H1 (cell line): ENCODE measurements around the gene ZDHHC3. TPM values are rescaled to one million over a fixed set of nuclear protein-coding genes. Genes with fewer than 3 reads are reported as not detected.

Source experiments
- CTCF ChIA-PET: fragments of 300-600 bp; sonication (Branson Sonifier 250); formaldehyde crosslinking; loops from one replicate; lab custom pipeline; 2021; ENCODE audit not compliant: partially characterized antibody; lab: Charles Lee
- POLR2A ChIA-PET: fragments of 300-600 bp; sonication (Branson Sonifier 250); formaldehyde crosslinking; loops from one replicate; lab custom pipeline; 2021; ENCODE audit warnings: inconsistent platforms; ENCODE audit not compliant: partially characterized antibody; lab: Charles Lee
- DNase-seq, 2 experiments: peaks; one replicate each; pipeline versions ENCODE4 v3.0.0 to v3.0.0-alpha.2; 2010 to 2022; ENCODE audit warnings: low spot score in 2 of 2, low read depth in 1 of 2, mixed read lengths in 1 of 2
- FAIRE-seq: peaks from 2 replicates; lab custom pipeline; 2011; peaks lifted over from hg19 to GRCh38; lab: Jason Lieb, UNC
- H2AFZ ChIP-seq: 2 replicates; pipeline ENCODE4 v1.8.1; 2012; ENCODE audit warnings: low read length, inconsistent platforms
- H2AK5ac ChIP-seq: 2 replicates; pipeline ENCODE4 v1.6.1; 2013; ENCODE audit warnings: low read depth, low read length
- H2BK120ac ChIP-seq: replicated peaks from 2 replicates; pipeline ENCODE3; 2013; ENCODE audit warnings: low read depth, low read length, inconsistent platforms
- H2BK12ac ChIP-seq: 2 replicates; pipeline ENCODE4 v1.6.1; 2013; ENCODE audit warnings: low read depth, low read length
- H2BK15ac ChIP-seq: 2 replicates; pipeline ENCODE4 v1.6.1; 2013; ENCODE audit warnings: low read length
- H2BK20ac ChIP-seq: 2 replicates; pipeline ENCODE4 v1.6.1; 2013; ENCODE audit warnings: low read length
- H2BK5ac ChIP-seq: 2 replicates; pipeline ENCODE4 v1.6.1; 2013; ENCODE audit warnings: low read depth, low read length
- H3K14ac ChIP-seq: 2 replicates; pipeline ENCODE4 v1.6.1; 2013; ENCODE audit warnings: inconsistent platforms; ENCODE audit not compliant: insufficient read length
- H3K18ac ChIP-seq: 2 replicates; pipeline ENCODE4 v1.6.1; 2013; ENCODE audit warnings: low read length; ENCODE audit errors: extremely low read depth
- H3K23ac ChIP-seq: 2 replicates; pipeline ENCODE4 v1.6.1; 2013; ENCODE audit warnings: inconsistent platforms; ENCODE audit not compliant: insufficient read length
- H3K23me2 ChIP-seq: 2 replicates; pipeline ENCODE4 v1.6.1; 2013; ENCODE audit warnings: low read depth, low read length
- H3K27ac ChIP-seq: 2 replicates; pipeline ENCODE4 v1.6.1; 2011; ENCODE audit warnings: low read depth, low read length, inconsistent platforms
- H3K27me3 ChIP-seq, 4 experiments: replicated peaks in 1 of 4; 1 replicate in 1 of 4; 2 replicates in 3 of 4; pipeline versions ENCODE4 v1.6.1 to v1.8.1; 2011 to 2013; ENCODE audit warnings: low read length in 3 of 4, mild to moderate bottlenecking in 3 of 4, inconsistent platforms in 2 of 4, mixed read lengths in 2 of 4, moderate library complexity in 1 of 4; ENCODE audit not compliant: control insufficient read depth in 3 of 4, insufficient read depth in 3 of 4; ENCODE audit errors: extremely low read depth in 1 of 4
- H3K36me3 ChIP-seq, 4 experiments: 2 replicates each; pipeline versions ENCODE4 v1.6.1 to v1.8.1; 2011 to 2013; ENCODE audit warnings: mild to moderate bottlenecking in 4 of 4, low read length in 3 of 4, moderate library complexity in 2 of 4, control low read depth in 1 of 4, inconsistent platforms in 1 of 4; ENCODE audit not compliant: insufficient read depth in 4 of 4, control insufficient read depth in 2 of 4
- H3K4ac ChIP-seq: replicated peaks from 2 replicates; pipeline ENCODE3; 2013; ENCODE audit warnings: low read length, low read depth, mixed read lengths, inconsistent platforms; ENCODE audit not compliant: insufficient read length
- H3K4me1 ChIP-seq, 4 experiments: replicated peaks in 1 of 4; 1 replicate in 1 of 4; 2 replicates in 3 of 4; pipeline versions ENCODE4 v1.6.1 to v1.8.1; 2011 to 2013; ENCODE audit warnings: low read length in 3 of 4, inconsistent platforms in 2 of 4, mixed read lengths in 1 of 4; ENCODE audit not compliant: insufficient read depth in 4 of 4, control insufficient read depth in 3 of 4
- H3K4me2 ChIP-seq, 2 experiments: 2 replicates each; pipeline versions ENCODE4 v1.6.1 to v1.8.1; 2011 to 2013; ENCODE audit warnings: low read depth in 2 of 2, low read length in 2 of 2, control low read depth in 1 of 2, inconsistent platforms in 1 of 2, mild to moderate bottlenecking in 1 of 2; ENCODE audit not compliant: insufficient read depth in 1 of 2
- H3K4me3 ChIP-seq, 4 experiments: fragments of 200-600, 300-600 bp in 1 of 4; sonication (generic), shearing (Covaris generic), sonication (Bioruptor Twin) in 1 of 4; 2 replicates each; pipeline versions ENCODE4 v1.5.1 to v1.8.1; 2011 to 2016; ENCODE audit warnings: low read length in 4 of 4, low read depth in 3 of 4, control low read depth in 2 of 4, inconsistent platforms in 2 of 4, mild to moderate bottlenecking in 2 of 4, mixed read lengths in 1 of 4, moderate library complexity in 1 of 4; ENCODE audit not compliant: insufficient read depth in 2 of 4; ENCODE audit errors: extremely low read depth in 1 of 4
- H3K56ac ChIP-seq: replicated peaks from 2 replicates; pipeline ENCODE3; 2013; ENCODE audit warnings: low read depth, mild to moderate bottlenecking, mixed read lengths, low read length, inconsistent platforms; ENCODE audit not compliant: insufficient read length
- H3K79me1 ChIP-seq: 2 replicates; pipeline ENCODE4 v1.6.1; 2013; ENCODE audit warnings: low read depth, low read length, control low read depth
- H3K79me2 ChIP-seq, 2 experiments: 2 replicates each; pipeline versions ENCODE4 v1.6.1 to v1.8.1; 2012 to 2013; ENCODE audit warnings: low read length in 2 of 2, mild to moderate bottlenecking in 2 of 2, inconsistent platforms in 1 of 2; ENCODE audit not compliant: insufficient read depth in 2 of 2, control insufficient read depth in 1 of 2
- H3K9ac ChIP-seq, 4 experiments: replicated peaks in 1 of 4; 1 replicate in 1 of 4; 2 replicates in 3 of 4; pipeline versions ENCODE4 v1.6.1 to v1.8.1; 2011 to 2013; ENCODE audit warnings: low read depth in 3 of 4, low read length in 3 of 4, control low read depth in 2 of 4, mild to moderate bottlenecking in 2 of 4, moderate library complexity in 2 of 4, inconsistent platforms in 1 of 4; ENCODE audit errors: extremely low read depth in 1 of 4
- H3K9me3 ChIP-seq, 2 experiments: 2 replicates each; pipeline versions ENCODE4 v1.6.1 to v1.8.1; 2012 to 2013; ENCODE audit warnings: mild to moderate bottlenecking in 2 of 2, moderate library complexity in 2 of 2, control low read depth in 1 of 2, inconsistent platforms in 1 of 2, low read depth in 1 of 2, low read length in 1 of 2, mixed read lengths in 1 of 2; ENCODE audit not compliant: insufficient read depth in 2 of 2
- H4K20me1 ChIP-seq, 2 experiments: replicated peaks in 1 of 2; 2 replicates each; pipeline versions ENCODE3 to v1.8.1; 2011 to 2013; ENCODE audit warnings: inconsistent platforms in 2 of 2, low read length in 2 of 2, mild to moderate bottlenecking in 1 of 2; ENCODE audit not compliant: insufficient read depth in 2 of 2, control insufficient read depth in 1 of 2
- H4K5ac ChIP-seq: 2 replicates; pipeline ENCODE4 v1.6.1; 2013; ENCODE audit warnings: low read length, low read depth, mixed read lengths, inconsistent platforms; ENCODE audit not compliant: insufficient read length
- H4K8ac ChIP-seq: 2 replicates; pipeline ENCODE4 v1.8.0; 2013; ENCODE audit warnings: mild to moderate bottlenecking, moderate library complexity, low read length, inconsistent platforms; ENCODE audit not compliant: insufficient read depth; ENCODE audit errors: extremely low read depth
- H4K91ac ChIP-seq: replicated peaks from 2 replicates; pipeline ENCODE3; 2013; ENCODE audit warnings: low read length, mixed read lengths, inconsistent platforms; ENCODE audit not compliant: insufficient read length
- ATF3 ChIP-seq: IDR thresholded peaks from 2 replicates; pipeline ENCODE4 v1.6.1; 2011; ENCODE audit warnings: low read depth, mild to moderate bottlenecking, low read length; ENCODE audit not compliant: insufficient read depth
- E2F6 ChIP-seq: IDR thresholded peaks from 2 replicates; pipeline ENCODE4 v1.6.1; 2012; ENCODE audit warnings: inconsistent platforms
- FOSL1 ChIP-seq: IDR thresholded peaks from 2 replicates; pipeline ENCODE4 v1.6.1; 2011; ENCODE audit warnings: mild to moderate bottlenecking, low read depth, low read length, moderate library complexity; ENCODE audit not compliant: insufficient read depth
- JUND ChIP-seq: IDR thresholded peaks from 2 replicates; pipeline ENCODE4 v1.6.1; 2011; ENCODE audit warnings: mild to moderate bottlenecking, improper control_type of control experiment, low read length
- RAD21 ChIP-seq, 2 experiments: IDR thresholded peaks in 1 of 2; conservative IDR thresholded peaks in 1 of 2; 2 replicates each; pipeline ENCODE4 v1.6.1; 2011; ENCODE audit warnings: low read depth in 2 of 2, low read length in 2 of 2, improper control_type of control experiment in 1 of 2, inconsistent platforms in 1 of 2, mild to moderate bottlenecking in 1 of 2, moderate library complexity in 1 of 2
- SUZ12 ChIP-seq: fragments of 200-600 bp; sonication (generic); IDR thresholded peaks from 2 replicates; pipeline ENCODE4 v1.6.1; 2012; ENCODE audit warnings: mild to moderate bottlenecking, inconsistent platforms, low read length, moderate library complexity, mixed read lengths
- WGBS, 2 experiments: shearing (Covaris generic) in 1 of 2; methylation state at CpG; one replicate each; pipeline versions ENCODE4 v1.1.6 to v1.1.7; 2013 to 2015; ENCODE audit warnings: low lambda C conversion rate in 2 of 2, mixed read lengths in 2 of 2, inconsistent platforms in 1 of 2, low coverage in 1 of 2, missing lambda C conversion rate in 1 of 2; ENCODE audit not compliant: insufficient replicate concordance in 2 of 2, insufficient coverage in 1 of 2, insufficient read length in 1 of 2; ENCODE audit errors: extremely low coverage in 1 of 2, missing lambda C conversion rate in 1 of 2; 5-methylcytosine and 5-hydroxymethylcytosine counted together
- polyA plus RNA-seq, 7 experiments: library from polyadenylated mRNA; depleted of rRNA in 3 of 7; stranded (reverse) in 5 of 7; unstranded in 2 of 7; fragments of >200 nt in 5 of 7; fragments of 200-250 nt in 2 of 7; gene quantifications; 1 replicate in 5 of 7; 2 replicates in 1 of 7; 4 replicates in 1 of 7; pipeline versions ENCODE4 v1.2.1 to v1.2.3, GENCODE V29; 2011 to 2013; ENCODE audit warnings: missing spikeins in 2 of 7, mixed read lengths in 2 of 7
- total RNA-seq: library from RNA; stranded (reverse); fragmentation: NEBNext Ultra II Directional; extraction: Animal tissue kit (Norgen Biotek cat#: 25700); gene quantifications from 2 replicates; pipeline ENCODE4 v1.2.1, GENCODE V29; 2021

ZDHHC3 gene
- total and polyA plus RNA-seq, 2 of the 8 experiments (the other 6 are each of a cell fraction or from before 2014, with no cell fraction given): 77.4 to 88.7 TPM

GRCh38 chr3:44958386-44958785, 17.6 kb downstream of the ZDHHC3 start:
- Histone ChIP-seq H4K20me1 (peaks cover 3 to 7% of the 10 kb centered on the region in 2 experiments), H3K79me2 (peaks cover 6 to 49% of the 10 kb centered on the region in 2 experiments; a peak in 3 of 4 replicates), H3K9ac (no peak overlapping the region), H3K79me1 (peaks cover 7% of the 10 kb centered on the region), H3K36me3 (peaks cover 0 to 4% (median 1%) of the 10 kb centered on the region in 4 experiments; a peak in 2 of 8 replicates), H3K23me2 (no peaks in the 10 kb centered on the region), H3K27ac (no peak overlapping the region), H3K27me3 (peaks cover 0 to 1% (median 0%) of the 10 kb centered on the region in 4 experiments; a peak in 1 of 7 replicates), H3K14ac (no peak overlapping the region), H3K4ac (no peak overlapping the region), H3K4me1 (no peaks in the 10 kb centered on the region), H2BK12ac (no peak overlapping the region), H3K23ac (no peak overlapping the region), H3K9me3 (no peaks in the 10 kb centered on the region), H4K5ac (no peak overlapping the region), H3K4me2 (no peak overlapping the region), H3K18ac (no peak overlapping the region), H2AFZ (no peak overlapping the region), H2BK5ac (no peak overlapping the region), H3K4me3 (no peak overlapping the region), H2AK5ac (no peak overlapping the region), H4K91ac (no peak overlapping the region), H2BK15ac (no peak overlapping the region), H3K56ac (no peak overlapping the region), H4K8ac (no peak overlapping the region), H2BK20ac (no peak overlapping the region), H2BK120ac (no peak overlapping the region)
- ChIA-PET CTCF (no interaction called here), POLR2A (interaction anchor here (1.5 kb wide), 1 partner anchor 19 kb away, joined by 3 read pairs; no protein-coding TSS in a partner anchor)
- FAIRE-seq: no peak
- 80% methylated on average over 7 of the region's 7 CpGs; no CpG with 5 or more reads in 1 of the 2 experiments for WGBS, 2 experiments
- DNase-seq: no peak
- TF ChIP-seq RAD21 (IDR thresholded peaks at IDR 0.05 in 1 of 2, conservative IDR thresholded peaks at IDR 0.05 in 1 of 2; ENCODE audit: low read depth in 2 of 2, low read length in 2 of 2) (no peak), E2F6 (no peak), ATF3 (no peak), FOSL1 (no peak), JUND (no peak), SUZ12 (no peak)
